ENCODE results near the gene ASS1.
"Not testable (repeated sequence)": the region's sequence is repeated elsewhere in the genome, so short reads cannot be mapped to it uniquely, and the experiment has no call there.

ASS1 gene

DNA sequence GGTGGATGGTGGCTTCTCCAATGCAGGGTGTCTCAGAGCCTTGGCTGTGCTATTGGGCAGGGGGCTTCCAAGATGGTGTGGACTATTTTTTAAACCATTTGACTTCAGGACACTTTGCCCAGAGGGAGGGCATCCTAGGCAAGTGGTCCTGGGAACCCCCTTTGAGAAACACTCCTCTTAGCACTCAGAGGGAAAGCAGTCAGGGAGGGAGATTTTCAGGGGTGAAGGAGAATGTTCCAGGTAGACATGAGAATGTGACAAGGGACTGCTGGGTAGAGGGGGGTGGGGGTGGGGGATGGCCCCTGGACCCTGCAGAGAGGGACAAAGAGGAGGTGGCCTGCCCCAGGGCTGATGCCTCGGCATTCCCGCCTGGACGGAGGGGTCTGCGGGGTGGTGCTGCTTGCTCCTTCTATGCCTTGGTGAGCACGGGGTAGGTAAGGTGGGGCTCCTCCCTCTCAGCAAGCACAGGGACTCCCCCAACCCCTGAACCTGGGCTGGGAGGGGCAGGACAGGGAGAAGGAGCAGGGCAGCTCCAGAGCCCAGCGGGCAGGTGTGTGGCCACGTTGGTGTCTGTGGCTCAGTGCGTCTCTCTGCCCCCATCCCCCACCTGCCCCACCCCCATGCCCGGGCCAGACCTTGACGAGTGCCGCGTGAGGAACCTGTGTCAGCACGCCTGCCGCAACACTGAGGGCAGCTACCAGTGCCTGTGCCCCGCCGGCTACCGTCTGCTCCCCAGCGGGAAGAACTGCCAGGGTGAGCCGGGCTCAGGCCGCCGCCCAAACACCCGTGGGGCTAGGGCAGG is 13.8 kb upstream of the ASS1 start:
- Histone ChIP-seq H3K9me3 (ENCODE audit: control insufficient read depth, low read length) (no peaks in the 10 kb centered on the region), H3K4me3 (ENCODE audit: low read length) (no peak overlapping the region), H3K4me1 (ENCODE audit: control insufficient read depth, insufficient read depth, low read length) (peaks cover 5% of the 10 kb centered on the region), H3K9ac (ENCODE audit: low read length) (no peak overlapping the region), H3K27me3 (ENCODE audit: control insufficient read depth, insufficient read depth, low read length) (peaks cover 26% of the 10 kb centered on the region), H3K36me3 (ENCODE audit: control insufficient read depth, insufficient read depth, low read length) (no peaks in the 10 kb centered on the region)

DNA sequence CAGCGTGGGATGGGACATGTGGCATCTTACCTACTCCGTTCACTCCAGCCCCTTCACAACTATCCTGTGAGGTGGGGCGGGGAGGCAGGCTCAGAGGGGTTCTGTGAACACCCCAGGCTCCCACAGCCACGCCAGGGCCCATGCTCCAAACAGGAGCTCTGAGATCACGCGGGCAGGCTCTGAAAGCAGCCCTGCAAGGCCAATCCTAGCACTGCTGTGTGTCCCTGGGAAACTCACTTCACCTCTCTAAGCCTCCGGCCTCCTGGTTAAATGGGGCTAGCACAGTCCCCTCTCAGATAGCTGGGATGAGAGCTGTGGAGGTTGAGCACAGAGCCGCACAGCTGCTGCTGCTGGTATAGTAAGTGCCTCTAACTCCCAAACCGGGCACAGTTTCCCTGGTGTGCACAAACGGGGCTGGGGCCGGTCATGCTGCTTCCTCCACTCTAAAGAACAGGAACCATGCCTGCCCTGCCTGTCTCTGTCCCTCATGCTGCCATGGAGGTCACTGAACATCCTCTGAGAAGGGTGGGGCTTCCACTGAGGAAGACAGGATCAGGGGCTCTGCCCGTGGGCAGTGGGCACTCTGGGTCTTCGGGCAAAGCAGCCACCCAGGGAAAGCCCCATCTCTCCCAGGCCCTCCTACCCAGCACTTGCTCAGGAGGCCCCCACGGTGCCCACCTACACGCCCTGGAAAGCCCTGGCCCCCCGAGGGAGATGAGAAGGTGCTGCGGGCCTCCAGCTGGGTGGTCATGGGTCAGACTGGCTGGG is 13.0 kb upstream of the ASS1 start:
- peaks cover 26% of the 10 kb centered on the region for H3K27me3 ChIP-seq (ENCODE audit: control insufficient read depth, insufficient read depth, low read length)
- no peaks in the 10 kb centered on the region for H3K36me3 ChIP-seq (ENCODE audit: control insufficient read depth, insufficient read depth, low read length)
- H3K4me1 ChIP-seq (ENCODE audit: control insufficient read depth, insufficient read depth, low read length), result peaks cover 5% of the 10 kb centered on the region
- H3K9me3 ChIP-seq (ENCODE audit: control insufficient read depth, low read length), result no peaks in the 10 kb centered on the region
- H3K4me3 ChIP-seq (ENCODE audit: low read length), result no peak overlapping the region
- no peak overlapping the region for H3K9ac ChIP-seq (ENCODE audit: low read length)

- Histone ChIP-seq H3K4me3 (ENCODE audit: low read length) (no peak overlapping the region), H3K36me3 (ENCODE audit: control insufficient read depth, insufficient read depth, low read length) (no peaks in the 10 kb centered on the region), H3K9me3 (ENCODE audit: control insufficient read depth, low read length) (no peaks in the 10 kb centered on the region), H3K9ac (ENCODE audit: low read length) (no peak overlapping the region), H3K4me1 (ENCODE audit: control insufficient read depth, insufficient read depth, low read length) (peaks cover 5% of the 10 kb centered on the region), H3K27me3 (ENCODE audit: control insufficient read depth, insufficient read depth, low read length) (peaks cover 26% of the 10 kb centered on the region)
Observed at GRCh38 chr9:130432362-130432761, 12.4 kb upstream of the ASS1 start.

GRCh38 chr9:130432796-130433167 is 12.0 kb upstream of the ASS1 start:
- H3K27me3 ChIP-seq (ENCODE audit: control insufficient read depth, insufficient read depth, low read length), result peaks cover 26% of the 10 kb centered on the region
- H3K9me3 ChIP-seq (ENCODE audit: control insufficient read depth, low read length), result no peaks in the 10 kb centered on the region
- H3K4me3 ChIP-seq (ENCODE audit: low read length), result no peak overlapping the region
- H3K36me3 ChIP-seq (ENCODE audit: control insufficient read depth, insufficient read depth, low read length), result no peaks in the 10 kb centered on the region
- H3K9ac ChIP-seq (ENCODE audit: low read length), result no peak overlapping the region
- H3K4me1 ChIP-seq (ENCODE audit: control insufficient read depth, insufficient read depth, low read length), result peaks cover 5% of the 10 kb centered on the region

- H3K36me3 ChIP-seq (ENCODE audit: control insufficient read depth, insufficient read depth, low read length), result no peaks in the 10 kb centered on the region
Observed at GRCh38 chr9:130433168-130433946, 11.4 kb upstream of the ASS1 start.

GRCh38 chr9:130433947-130434262 is 10.9 kb upstream of the ASS1 start:
- no peak overlapping the region for H3K4me3 ChIP-seq (ENCODE audit: low read length)
- no peak overlapping the region for H3K9ac ChIP-seq (ENCODE audit: low read length)
- H3K9me3 ChIP-seq (ENCODE audit: control insufficient read depth, low read length), result no peaks in the 10 kb centered on the region
- H3K36me3 ChIP-seq (ENCODE audit: control insufficient read depth, insufficient read depth, low read length), result no peaks in the 10 kb centered on the region
- H3K4me1 ChIP-seq (ENCODE audit: control insufficient read depth, insufficient read depth, low read length), result peaks cover 5% of the 10 kb centered on the region
- H3K27me3 ChIP-seq (ENCODE audit: control insufficient read depth, insufficient read depth, low read length), result peaks cover 26% of the 10 kb centered on the region

More at GRCh38 chr9:130433168-130433946, 11.4 kb upstream of the ASS1 start:
- H3K27me3 ChIP-seq (ENCODE audit: control insufficient read depth, insufficient read depth, low read length), result peaks cover 26% of the 10 kb centered on the region
- no peaks in the 10 kb centered on the region for H3K9me3 ChIP-seq (ENCODE audit: control insufficient read depth, low read length)
- no peak overlapping the region for H3K4me3 ChIP-seq (ENCODE audit: low read length)
- no peak overlapping the region for H3K9ac ChIP-seq (ENCODE audit: low read length)
- peaks cover 5% of the 10 kb centered on the region for H3K4me1 ChIP-seq (ENCODE audit: control insufficient read depth, insufficient read depth, low read length)

- H3K4me1 ChIP-seq (ENCODE audit: control insufficient read depth, insufficient read depth, low read length); H3K9me3 ChIP-seq (ENCODE audit: control insufficient read depth, low read length); H3K4me3 ChIP-seq (ENCODE audit: low read length); H3K9ac ChIP-seq (ENCODE audit: low read length); H3K36me3 ChIP-seq (ENCODE audit: control insufficient read depth, insufficient read depth, low read length): not testable (repeated sequence)
- H3K27me3 ChIP-seq (ENCODE audit: control insufficient read depth, insufficient read depth, low read length), result peaks cover 26% of the 10 kb centered on the region
Observed at GRCh38 chr9:130434656-130435055, 10.1 kb upstream of the ASS1 start.

DNA sequence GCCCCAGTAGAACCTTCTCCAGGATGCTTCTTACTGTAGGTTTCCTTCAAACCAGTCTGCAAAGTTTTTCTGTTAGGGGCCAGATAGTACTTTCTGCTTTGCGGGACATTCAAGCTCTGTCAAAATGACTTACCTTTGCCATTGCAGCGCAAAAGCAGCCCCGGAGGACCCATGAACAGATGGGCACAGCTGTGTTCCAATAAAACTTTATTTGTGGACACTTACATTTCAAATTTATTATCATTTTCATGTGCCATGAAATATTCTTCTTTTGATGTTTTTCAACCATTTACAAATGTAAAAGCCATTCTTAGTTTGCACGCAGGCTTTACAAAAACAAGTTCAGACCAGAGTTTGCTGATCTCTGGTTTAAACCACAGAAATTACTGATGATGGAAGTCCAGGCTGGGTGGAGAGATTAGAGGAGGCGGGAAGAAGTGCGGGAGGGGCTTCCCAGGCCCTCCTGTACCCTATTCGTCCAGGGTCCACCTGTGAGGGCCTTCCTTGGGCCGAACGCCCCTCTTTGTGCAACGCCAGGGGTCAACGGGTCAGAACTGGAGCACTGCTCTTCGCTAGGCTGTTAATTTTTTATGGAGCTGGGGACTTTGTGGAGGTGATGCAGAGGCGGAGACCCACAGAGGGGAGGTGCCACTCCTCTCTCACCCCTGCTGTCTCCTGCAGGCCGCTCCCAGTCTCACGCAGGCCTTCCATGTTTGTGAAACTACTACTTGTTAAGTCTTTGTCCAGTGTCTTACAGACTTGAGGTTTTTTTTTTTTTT is 7.6 kb upstream of the ASS1 start:
- H3K9ac ChIP-seq (ENCODE audit: low read length), result no peak overlapping the region

GRCh38 chr9:130438382-130438981 is 6.3 kb upstream of the ASS1 start:
- Histone ChIP-seq H3K9ac (ENCODE audit: low read length) (no peak overlapping the region), H3K9me3 (ENCODE audit: control insufficient read depth, low read length) (no peaks in the 10 kb centered on the region), H3K4me3 (ENCODE audit: low read length) (no peak overlapping the region), H3K4me1 (ENCODE audit: control insufficient read depth, insufficient read depth, low read length) (no peaks in the 10 kb centered on the region), H3K36me3 (ENCODE audit: control insufficient read depth, insufficient read depth, low read length) (no peaks in the 10 kb centered on the region), H3K27me3 (ENCODE audit: control insufficient read depth, insufficient read depth, low read length) (peaks cover 7% of the 10 kb centered on the region)

More for the DNA sequence above, 7.6 kb upstream of the ASS1 start:
- no peaks in the 10 kb centered on the region for H3K36me3 ChIP-seq (ENCODE audit: control insufficient read depth, insufficient read depth, low read length)
- H3K9me3 ChIP-seq (ENCODE audit: control insufficient read depth, low read length), result no peaks in the 10 kb centered on the region
- H3K4me3 ChIP-seq (ENCODE audit: low read length), result no peak overlapping the region
- peaks cover 5% of the 10 kb centered on the region for H3K4me1 ChIP-seq (ENCODE audit: control insufficient read depth, insufficient read depth, low read length)
- H3K27me3 ChIP-seq (ENCODE audit: control insufficient read depth, insufficient read depth, low read length), result peaks cover 20% of the 10 kb centered on the region

DNA sequence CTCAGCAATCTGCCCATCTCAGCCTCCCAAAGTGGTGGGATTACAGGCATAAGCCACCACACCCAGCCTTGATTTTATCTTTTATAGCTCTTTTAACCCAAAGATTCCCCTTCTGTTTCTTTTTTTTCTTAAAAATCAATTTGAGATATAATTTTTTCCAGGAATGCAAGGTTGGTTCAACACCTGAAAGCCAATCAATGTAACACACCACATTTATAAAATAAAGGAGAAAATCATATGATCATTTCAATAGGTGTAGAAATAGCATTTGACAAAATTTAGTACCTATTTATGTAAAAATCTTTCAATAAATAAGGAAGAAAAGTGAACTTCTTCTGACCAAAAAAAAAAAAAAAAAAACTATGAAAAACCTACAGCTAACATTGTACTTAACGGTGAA is 3.7 kb upstream of the ASS1 start:
- peaks cover 12% of the 10 kb centered on the region for H3K27me3 ChIP-seq (ENCODE audit: control insufficient read depth, insufficient read depth, low read length)
- H3K9ac ChIP-seq (ENCODE audit: low read length), result no peak overlapping the region
- H3K4me3 ChIP-seq (ENCODE audit: low read length), result no peak overlapping the region
- H3K4me1 ChIP-seq (ENCODE audit: control insufficient read depth, insufficient read depth, low read length), result peaks cover 11% of the 10 kb centered on the region
- H3K36me3 ChIP-seq (ENCODE audit: control insufficient read depth, insufficient read depth, low read length), result no peaks in the 10 kb centered on the region
- H3K9me3 ChIP-seq (ENCODE audit: control insufficient read depth, low read length), result no peaks in the 10 kb centered on the region

DNA sequence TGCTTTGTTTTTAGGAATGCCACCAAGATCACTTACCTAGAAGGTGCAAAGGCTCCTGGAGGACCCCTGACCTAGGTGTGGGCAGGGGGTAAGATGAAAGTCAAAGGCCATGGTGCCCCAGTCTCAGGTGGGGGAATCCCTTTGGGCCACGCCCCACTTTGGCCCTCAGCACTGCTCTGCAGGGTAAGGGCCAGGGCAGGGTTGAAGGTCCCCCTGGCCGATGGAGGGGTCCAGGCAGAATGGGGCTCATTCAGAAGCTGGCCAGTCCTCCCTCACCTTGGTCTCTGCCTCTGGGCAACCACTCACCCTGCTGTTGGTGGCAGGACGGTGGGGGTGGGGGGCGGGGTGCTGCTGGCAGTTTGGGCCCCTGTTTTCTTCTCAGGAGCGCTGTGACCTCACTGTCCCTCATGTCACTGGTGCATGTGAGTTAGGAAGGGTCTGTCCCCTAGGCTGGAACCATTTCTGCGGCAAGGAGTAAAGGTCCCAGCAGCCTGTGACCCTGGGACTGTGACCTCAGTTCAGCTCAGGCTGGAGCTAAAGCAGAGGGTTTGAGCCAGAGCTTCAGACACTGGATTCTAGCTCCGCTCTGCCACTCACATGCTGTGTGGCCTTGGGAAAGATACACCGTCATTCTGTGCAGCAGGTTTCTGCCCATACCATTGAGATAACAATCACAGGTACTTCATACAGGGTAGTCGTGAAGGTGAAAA is 1.9 kb upstream of the ASS1 start:
- no peaks in the 10 kb centered on the region for H3K9me3 ChIP-seq (ENCODE audit: control insufficient read depth, low read length)
- H3K27me3 ChIP-seq (ENCODE audit: control insufficient read depth, insufficient read depth, low read length), result peaks cover 12% of the 10 kb centered on the region
- no peak overlapping the region for H3K4me3 ChIP-seq (ENCODE audit: low read length)
- no peak overlapping the region for H3K9ac ChIP-seq (ENCODE audit: low read length)
- peaks cover 29% of the 10 kb centered on the region for H3K4me1 ChIP-seq (ENCODE audit: control insufficient read depth, insufficient read depth, low read length)
- no peaks in the 10 kb centered on the region for H3K36me3 ChIP-seq (ENCODE audit: control insufficient read depth, insufficient read depth, low read length)
